Measurements from ENCODE around the gene HPSE2. TPM values are rescaled to one million over a fixed set of nuclear protein-coding genes. Genes with fewer than 3 reads are reported as not detected.

The HPSE2 gene
- total RNA-seq, 1 experiment from 2014 or later: 0.48 TPM

GRCh38 chr10:99119258-99119748 lies 116.3 kb downstream of the HPSE2 start:
- no peak for DNase-seq
- Histone ChIP-seq H3K27me3 (ENCODE audit: control insufficient read depth, insufficient read depth, low read length) (no peaks in the 10 kb centered on the region), H3K36me3 (replicated peaks; ENCODE audit: control insufficient read depth, insufficient read depth, low read length) (no peaks in the 10 kb centered on the region), H3K4me3 (ENCODE audit: insufficient read depth, low read depth, low read length) (no peak overlapping the region)

- no peak for DNase-seq
- H3K27me3 ChIP-seq (ENCODE audit: control insufficient read depth, insufficient read depth, low read length): no peaks in the 10 kb centered on the region
- no peaks in the 10 kb centered on the region for H3K36me3 ChIP-seq (replicated peaks; ENCODE audit: control insufficient read depth, insufficient read depth, low read length)
- H3K4me3 ChIP-seq (ENCODE audit: insufficient read depth, low read depth, low read length): no peak overlapping the region
Measured at GRCh38 chr10:99115703-99116102, 119.9 kb downstream of the HPSE2 start.

- H3K4me3 ChIP-seq (ENCODE audit: insufficient read depth, low read depth, low read length): no peak overlapping the region
- no peaks in the 10 kb centered on the region for H3K27me3 ChIP-seq (ENCODE audit: control insufficient read depth, insufficient read depth, low read length)
- DNase-seq: no peak
- no peaks in the 10 kb centered on the region for H3K36me3 ChIP-seq (replicated peaks; ENCODE audit: control insufficient read depth, insufficient read depth, low read length)
Measured at GRCh38 chr10:99085358-99085757, 150.3 kb downstream of the HPSE2 start.

- no peak for DNase-seq
- no peak overlapping the region for H3K4me3 ChIP-seq (ENCODE audit: insufficient read depth, low read depth, low read length)
Measured at GRCh38 chr10:99084161-99084560, 151.5 kb downstream of the HPSE2 start.

GRCh38 chr10:99080275-99080945 lies 155.2 kb downstream of the HPSE2 start:
- no peak for DNase-seq
- Histone ChIP-seq H3K27me3 (ENCODE audit: control insufficient read depth, insufficient read depth, low read length) (no peaks in the 10 kb centered on the region), H3K36me3 (replicated peaks; ENCODE audit: control insufficient read depth, insufficient read depth, low read length) (no peaks in the 10 kb centered on the region), H3K4me3 (ENCODE audit: insufficient read depth, low read depth, low read length) (no peak overlapping the region)

More at GRCh38 chr10:99084161-99084560, 151.5 kb downstream of the HPSE2 start:
- Histone ChIP-seq H3K27me3 (ENCODE audit: control insufficient read depth, insufficient read depth, low read length) (no peaks in the 10 kb centered on the region), H3K36me3 (replicated peaks; ENCODE audit: control insufficient read depth, insufficient read depth, low read length) (no peaks in the 10 kb centered on the region)

GRCh38 chr10:99062591-99062990 lies 173.1 kb downstream of the HPSE2 start:
- Histone ChIP-seq H3K27me3 (ENCODE audit: control insufficient read depth, insufficient read depth, low read length) (no peaks in the 10 kb centered on the region), H3K36me3 (replicated peaks; ENCODE audit: control insufficient read depth, insufficient read depth, low read length) (no peaks in the 10 kb centered on the region), H3K4me3 (ENCODE audit: insufficient read depth, low read depth, low read length) (no peak overlapping the region)
- DNase-seq: no peak

GRCh38 chr10:99058762-99059161 lies 176.9 kb downstream of the HPSE2 start:
- DNase-seq: no peak
- no peak overlapping the region for H3K4me3 ChIP-seq (ENCODE audit: insufficient read depth, low read depth, low read length)
- H3K27me3 ChIP-seq (ENCODE audit: control insufficient read depth, insufficient read depth, low read length): no peaks in the 10 kb centered on the region
- no peaks in the 10 kb centered on the region for H3K36me3 ChIP-seq (replicated peaks; ENCODE audit: control insufficient read depth, insufficient read depth, low read length)

- H3K36me3 ChIP-seq (replicated peaks; ENCODE audit: control insufficient read depth, insufficient read depth, low read length): no peaks in the 10 kb centered on the region
- no peak for DNase-seq
- no peak overlapping the region for H3K4me3 ChIP-seq (ENCODE audit: insufficient read depth, low read depth, low read length)
- no peaks in the 10 kb centered on the region for H3K27me3 ChIP-seq (ENCODE audit: control insufficient read depth, insufficient read depth, low read length)
Measured at GRCh38 chr10:99057936-99058690, 177.5 kb downstream of the HPSE2 start.

GRCh38 chr10:99045671-99046070 lies 190.0 kb downstream of the HPSE2 start:
- no peaks in the 10 kb centered on the region for H3K27me3 ChIP-seq (ENCODE audit: control insufficient read depth, insufficient read depth, low read length)
- no peak overlapping the region for H3K4me3 ChIP-seq (ENCODE audit: insufficient read depth, low read depth, low read length)
- H3K36me3 ChIP-seq (replicated peaks; ENCODE audit: control insufficient read depth, insufficient read depth, low read length): no peaks in the 10 kb centered on the region
- no peak for DNase-seq

GRCh38 chr10:99042051-99042771 lies 193.4 kb downstream of the HPSE2 start:
- no peak for DNase-seq
- Histone ChIP-seq H3K4me3 (ENCODE audit: insufficient read depth, low read depth, low read length) (no peak overlapping the region), H3K27me3 (ENCODE audit: control insufficient read depth, insufficient read depth, low read length) (no peaks in the 10 kb centered on the region), H3K36me3 (replicated peaks; ENCODE audit: control insufficient read depth, insufficient read depth, low read length) (no peaks in the 10 kb centered on the region)

- Histone ChIP-seq H3K36me3 (replicated peaks; ENCODE audit: control insufficient read depth, insufficient read depth, low read length) (no peaks in the 10 kb centered on the region), H3K27me3 (ENCODE audit: control insufficient read depth, insufficient read depth, low read length) (no peaks in the 10 kb centered on the region), H3K4me3 (ENCODE audit: insufficient read depth, low read depth, low read length) (no peak overlapping the region)
- DNase-seq: no peak
Measured at GRCh38 chr10:99041468-99041867, 194.2 kb downstream of the HPSE2 start.

GRCh38 chr10:99013885-99014284 lies 221.8 kb downstream of the HPSE2 start:
- no peak overlapping the region for H3K4me3 ChIP-seq (ENCODE audit: insufficient read depth, low read depth, low read length)
- no peaks in the 10 kb centered on the region for H3K36me3 ChIP-seq (replicated peaks; ENCODE audit: control insufficient read depth, insufficient read depth, low read length)
- DNase-seq: no peak
- H3K27me3 ChIP-seq (ENCODE audit: control insufficient read depth, insufficient read depth, low read length): no peaks in the 10 kb centered on the region

GRCh38 chr10:99010286-99010685 lies 225.4 kb downstream of the HPSE2 start:
- H3K36me3 ChIP-seq (replicated peaks; ENCODE audit: control insufficient read depth, insufficient read depth, low read length): no peaks in the 10 kb centered on the region
- no peaks in the 10 kb centered on the region for H3K27me3 ChIP-seq (ENCODE audit: control insufficient read depth, insufficient read depth, low read length)
- DNase-seq: no peak
- H3K4me3 ChIP-seq (ENCODE audit: insufficient read depth, low read depth, low read length): no peak overlapping the region

- no peak for DNase-seq
Measured at GRCh38 chr10:99008054-99008453, 227.6 kb downstream of the HPSE2 start.

GRCh38 chr10:99007457-99007856 lies 228.2 kb downstream of the HPSE2 start:
- no peak for DNase-seq
- Histone ChIP-seq H3K36me3 (replicated peaks; ENCODE audit: control insufficient read depth, insufficient read depth, low read length) (no peaks in the 10 kb centered on the region), H3K4me3 (ENCODE audit: insufficient read depth, low read depth, low read length) (no peak overlapping the region)

More at GRCh38 chr10:99008054-99008453, 227.6 kb downstream of the HPSE2 start:
- Histone ChIP-seq H3K27me3 (ENCODE audit: control insufficient read depth, insufficient read depth, low read length) (no peaks in the 10 kb centered on the region), H3K4me3 (ENCODE audit: insufficient read depth, low read depth, low read length) (no peak overlapping the region), H3K36me3 (replicated peaks; ENCODE audit: control insufficient read depth, insufficient read depth, low read length) (no peaks in the 10 kb centered on the region)

More at GRCh38 chr10:99007457-99007856, 228.2 kb downstream of the HPSE2 start:
- no peaks in the 10 kb centered on the region for H3K27me3 ChIP-seq (ENCODE audit: control insufficient read depth, insufficient read depth, low read length)

Data from H7 (cell line).